ENCODE measurements around the gene NADK2. TPM values are rescaled to one million over a fixed set of nuclear protein-coding genes. Genes with fewer than 3 reads are reported as not detected.

The NADK2 gene
- total and polyA plus RNA-seq, 9 of the 15 experiments (the other 6 are each of a cell fraction or from before 2014, with no cell fraction given) = 10.6 to 41.0 (median 24.0) TPM

GRCh38 chr5:36232533-36232932 is 9.2 kb downstream of the NADK2 start (continued):
- no peak for TF ChIP-seq AFF1 (IDR thresholded peaks at IDR 0.05; ENCODE audit: low read depth in 1 of 2, partially characterized antibody in 2 of 2)
- no peak for TF ChIP-seq ZSCAN29 (IDR thresholded peaks at IDR 0.05)
- no peak for TF ChIP-seq CBFB (CRISPR knock-in tag; IDR thresholded peaks at IDR 0.05)
- TF ChIP-seq, protein P1, sequence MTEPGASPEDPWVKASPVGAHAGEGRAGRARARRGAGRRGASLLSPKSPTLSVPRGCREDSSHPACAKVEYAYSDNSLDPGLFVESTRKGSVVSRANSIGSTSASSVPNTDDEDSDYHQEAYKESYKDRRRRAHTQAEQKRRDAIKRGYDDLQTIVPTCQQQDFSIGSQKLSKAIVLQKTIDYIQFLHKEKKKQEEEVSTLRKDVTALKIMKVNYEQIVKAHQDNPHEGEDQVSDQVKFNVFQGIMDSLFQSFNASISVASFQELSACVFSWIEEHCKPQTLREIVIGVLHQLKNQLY (CRISPR knock-in tag; conservative IDR thresholded peaks at IDR 0.05) = no peak
- TF ChIP-seq, protein P2, sequence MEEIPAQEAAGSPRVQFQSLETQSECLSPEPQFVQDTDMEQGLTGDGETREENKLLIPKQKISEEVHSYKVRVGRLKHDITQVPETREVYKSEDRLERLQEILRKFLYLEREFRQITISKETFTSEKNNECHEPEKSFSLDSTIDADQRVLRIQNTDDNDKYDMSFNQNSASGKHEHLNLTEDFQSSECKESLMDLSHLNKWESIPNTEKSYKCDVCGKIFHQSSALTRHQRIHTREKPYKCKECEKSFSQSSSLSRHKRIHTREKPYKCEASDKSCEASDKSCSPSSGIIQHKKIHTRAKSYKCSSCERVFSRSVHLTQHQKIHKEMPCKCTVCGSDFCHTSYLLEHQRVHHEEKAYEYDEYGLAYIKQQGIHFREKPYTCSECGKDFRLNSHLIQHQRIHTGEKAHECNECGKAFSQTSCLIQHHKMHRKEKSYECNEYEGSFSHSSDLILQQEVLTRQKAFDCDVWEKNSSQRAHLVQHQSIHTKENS (CRISPR knock-in tag; IDR thresholded peaks at IDR 0.05) = no peak
- no peak for TF ChIP-seq CCNT2 (IDR thresholded peaks at IDR 0.05; ENCODE audit: borderline replicate concordance, extremely low read depth, insufficient read length, low read depth, low read length)
- TF ChIP-seq, protein P3, sequence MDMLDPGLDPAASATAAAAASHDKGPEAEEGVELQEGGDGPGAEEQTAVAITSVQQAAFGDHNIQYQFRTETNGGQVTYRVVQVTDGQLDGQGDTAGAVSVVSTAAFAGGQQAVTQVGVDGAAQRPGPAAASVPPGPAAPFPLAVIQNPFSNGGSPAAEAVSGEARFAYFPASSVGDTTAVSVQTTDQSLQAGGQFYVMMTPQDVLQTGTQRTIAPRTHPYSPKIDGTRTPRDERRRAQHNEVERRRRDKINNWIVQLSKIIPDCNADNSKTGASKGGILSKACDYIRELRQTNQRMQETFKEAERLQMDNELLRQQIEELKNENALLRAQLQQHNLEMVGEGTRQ (CRISPR knock-in tag; IDR thresholded peaks at IDR 0.05) = no peak
- TF ChIP-seq ARHGAP35 (IDR thresholded peaks at IDR 0.05; ENCODE audit: partially characterized antibody) = no peak
- no peak for TF ChIP-seq ZNF224 (CRISPR knock-in tag; IDR thresholded peaks at IDR 0.05)
- no peak for TF ChIP-seq FOXO4 (CRISPR knock-in tag; IDR thresholded peaks at IDR 0.05)
- no peak for TF ChIP-seq SIX5 (IDR thresholded peaks at IDR 0.05; ENCODE audit: borderline replicate concordance in 1 of 2, insufficient read depth in 1 of 2, low read depth in 1 of 2, low read length in 2 of 2)
- no peak for TF ChIP-seq FUS (optimal IDR thresholded peaks at IDR 0.05; ENCODE audit: low read depth, low read length)
- no peak for TF ChIP-seq JUND (IDR thresholded peaks at IDR 0.05; ENCODE audit: borderline replicate concordance, low read depth, low read length)
- TF ChIP-seq JUND (tag; IDR thresholded peaks at IDR 0.05; ENCODE audit: borderline replicate concordance, low read depth, low read length) = no peak
- TF ChIP-seq BRD9 (IDR thresholded peaks at IDR 0.05; ENCODE audit: low read depth, partially characterized antibody) = no peak
- TF ChIP-seq CTCFL (IDR thresholded peaks at IDR 0.05; ENCODE audit: borderline replicate concordance, insufficient read depth, low read depth, low read length, poor library complexity, severe bottlenecking) = no peak
- TF ChIP-seq DPF2 (IDR thresholded peaks at IDR 0.05) = 0 out of 2 replicates have a peak, but pooled peaks have one; percentile 38

All from K562 (cell line).